Calu3 (cell line): ENCODE results near the gene H6PD. TPM values are rescaled to one million over a fixed set of nuclear protein-coding genes. Genes with fewer than 3 reads are reported as not detected.
"Not testable (repeated sequence)": the region's sequence is repeated elsewhere in the genome, so short reads cannot be mapped to it uniquely, and the experiment has no call there.

Experiments
- BruUV-seq: library from RNA; stranded (reverse); fragments of 400-500 nt; replicated peaks from 2 replicates; lab custom pipeline; 2021; lab: Mats Ljungman, UMichigan
- CTCF ChIA-PET: fragments of 300-600 bp; sonication (Branson Sonifier 250); formaldehyde crosslinking; loops from one replicate; lab custom pipeline; 2022; ENCODE audit warnings: antibody characterized with exemption; lab: Charles Lee
- DNase-seq: peaks from one replicate; pipeline ENCODE4 v3.0.0; 2022
- H3K27ac Mint-ChIP-seq: one replicate; pipeline ENCODE4 v1.8.0; 2022; ENCODE audit warnings: mixed read lengths; ENCODE audit not compliant: unreplicated experiment
- H3K27me3 Mint-ChIP-seq: one replicate; pipeline ENCODE4 v1.8.0; 2022; ENCODE audit warnings: mixed read lengths; ENCODE audit not compliant: unreplicated experiment
- H3K36me3 Mint-ChIP-seq: one replicate; pipeline ENCODE4 v1.8.0; 2022; ENCODE audit warnings: mild to moderate bottlenecking, moderate library complexity, mixed read lengths; ENCODE audit not compliant: insufficient read depth, unreplicated experiment
- H3K4me1 Mint-ChIP-seq: one replicate; pipeline ENCODE4 v1.8.0; 2022; ENCODE audit warnings: mild to moderate bottlenecking, low read depth, mixed read lengths; ENCODE audit not compliant: unreplicated experiment
- H3K4me3 Mint-ChIP-seq: one replicate; pipeline ENCODE4 v1.8.0; 2022; ENCODE audit warnings: mild to moderate bottlenecking, low read depth, moderate library complexity, mixed read lengths; ENCODE audit not compliant: unreplicated experiment
- H3K9me3 Mint-ChIP-seq: one replicate; pipeline ENCODE4 v1.8.0; 2022; ENCODE audit warnings: low read depth, mixed read lengths; ENCODE audit not compliant: unreplicated experiment
- CTCF ChIP-seq: fragments of 200-600 bp; IDR thresholded peaks from one replicate; pipeline ENCODE4 v1.8.0; 2022; ENCODE audit warnings: antibody characterized with exemption; ENCODE audit not compliant: unreplicated experiment
- intact Hi-C: fragments of 100-400 bp; cut with micrococcal nuclease; formaldehyde crosslinking; loops from one replicate; pipeline ENCODE4 v1.10.0; 2022; ENCODE audit not compliant: unreplicated experiment
- total RNA-seq: library from RNA; stranded (reverse); gene quantifications from 2 replicates; pipeline ENCODE4 v1.2.3, GENCODE V29; 2022

The H6PD gene
- total RNA-seq, 1 experiment from 2014 or later, result 18.0 TPM

- H3K4me3 Mint-ChIP-seq, result no peak overlapping the region
- no peaks in the 10 kb centered on the region for H3K27me3 Mint-ChIP-seq
- H3K9me3 Mint-ChIP-seq, result no peaks in the 10 kb centered on the region
- peaks cover 39% of the 10 kb centered on the region for H3K4me1 Mint-ChIP-seq
- H3K36me3 Mint-ChIP-seq, result peaks cover 7% of the 10 kb centered on the region
- CTCF ChIA-PET, result no interaction called here
- intact Hi-C loops, result no loop called here
- DNase-seq, result no peak
- BruUV-seq, result no TSS peak
- TF ChIP-seq CTCF, result no peak
- no peak overlapping the region for H3K27ac Mint-ChIP-seq
Observed at GRCh38 chr1:9298282-9298681, 63.7 kb downstream of the H6PD start.

- H3K9me3 Mint-ChIP-seq, H3K27me3 Mint-ChIP-seq, intact Hi-C loops, BruUV-seq, H3K36me3 Mint-ChIP-seq: not testable (repeated sequence)
- H3K27ac Mint-ChIP-seq, result peak overlapping the region; percentile 93
- CTCF ChIA-PET, result interaction anchor here (0.5 kb wide), 1 partner anchor 71 kb away, joined by 9 read pairs; no protein-coding TSS in a partner anchor
- H3K4me3 Mint-ChIP-seq, result peak overlapping the region; percentile 40
- peaks cover 39% of the 10 kb centered on the region for H3K4me1 Mint-ChIP-seq
- peak; percentile 75 for DNase-seq
Observed at GRCh38 chr1:9299571-9300541, 65.3 kb downstream of the H6PD start.

- TF ChIP-seq CTCF, result no peak
- CTCF ChIA-PET, result no interaction called here
- peak overlapping the region; percentile 93 for H3K27ac Mint-ChIP-seq
- no peaks in the 10 kb centered on the region for H3K27me3 Mint-ChIP-seq
- no TSS peak for BruUV-seq
- H3K4me1 Mint-ChIP-seq, result peaks cover 38% of the 10 kb centered on the region
- H3K36me3 Mint-ChIP-seq, result peaks cover 7% of the 10 kb centered on the region
- DNase-seq, result no peak
- no peaks in the 10 kb centered on the region for H3K9me3 Mint-ChIP-seq
- peak overlapping the region; percentile 40 for H3K4me3 Mint-ChIP-seq
- intact Hi-C loops, result no loop called here
Observed at GRCh38 chr1:9300573-9300972, 66.0 kb downstream of the H6PD start.

- H3K27ac Mint-ChIP-seq, result peak overlapping the region; percentile 35
Observed at GRCh38 chr1:9302745-9303524, 68.4 kb downstream of the H6PD start.

More at GRCh38 chr1:9302745-9303524, 68.4 kb downstream of the H6PD start:
- no peak for TF ChIP-seq CTCF
- H3K36me3 Mint-ChIP-seq, result peaks cover 7% of the 10 kb centered on the region
- DNase-seq, result no peak
- BruUV-seq, result no TSS peak
- CTCF ChIA-PET, result interaction anchor here (0.5 kb wide), 1 partner anchor 208 kb away, joined by 4 read pairs; no protein-coding TSS in a partner anchor
- no peak overlapping the region for H3K4me3 Mint-ChIP-seq
- intact Hi-C loops, result no loop called here
- H3K4me1 Mint-ChIP-seq, result peaks cover 22% of the 10 kb centered on the region
- H3K9me3 Mint-ChIP-seq, result no peaks in the 10 kb centered on the region
- no peaks in the 10 kb centered on the region for H3K27me3 Mint-ChIP-seq
